Measurements from ENCODE around the gene COG6. TPM values are rescaled to one million over a fixed set of nuclear protein-coding genes. Genes with fewer than 3 reads are reported as not detected.

COG6 gene
- total RNA-seq, 4 donors from 2014 or later, result 14.8 to 28.2 (median 22.9) TPM

GRCh38 chr13:39767791-39768517 is 112.5 kb downstream of the COG6 start:
- H3K4me3 ChIP-seq, result no peak overlapping the region

GRCh38 chr13:39768962-39769361 is 113.5 kb downstream of the COG6 start:
- no peak for TF ChIP-seq CTCF (IDR thresholded peaks at IDR 0.05)
- TF ChIP-seq POLR2A (IDR thresholded peaks at IDR 0.05), result no peak
- no peak for TF ChIP-seq EP300 (IDR thresholded peaks at IDR 0.05)
- no peak for TF ChIP-seq POLR2AphosphoS5 (IDR thresholded peaks at IDR 0.05)
- no peaks in the 10 kb centered on the region for H3K36me3 ChIP-seq
- no peaks in the 10 kb centered on the region for H3K9me3 ChIP-seq
- peaks cover 29% of the 10 kb centered on the region for H3K4me1 ChIP-seq
- H3K27me3 ChIP-seq, result no peaks in the 10 kb centered on the region
- H3K27ac ChIP-seq, result no peak overlapping the region
- DNase-seq (ENCODE audit: low spot score in 2 of 2), result no peak
- H3K4me3 ChIP-seq, result no peak overlapping the region

More at GRCh38 chr13:39767791-39768517, 112.5 kb downstream of the COG6 start:
- Histone ChIP-seq H3K27me3 (no peaks in the 10 kb centered on the region), H3K9me3 (no peaks in the 10 kb centered on the region), H3K36me3 (no peaks in the 10 kb centered on the region), H3K27ac (no peak overlapping the region), H3K4me1 (peaks cover 29% of the 10 kb centered on the region)
- no peak for DNase-seq (ENCODE audit: low spot score in 2 of 2)
- TF ChIP-seq POLR2A (IDR thresholded peaks at IDR 0.05) (no peak), POLR2AphosphoS5 (IDR thresholded peaks at IDR 0.05) (no peak), EP300 (IDR thresholded peaks at IDR 0.05) (no peak), CTCF (IDR thresholded peaks at IDR 0.05) (no peak)
- WGBS, result 46% methylated on average over 3 of the region's 3 CpGs

- Histone ChIP-seq H3K27me3 (no peaks in the 10 kb centered on the region), H3K36me3 (no peaks in the 10 kb centered on the region), H3K4me1 (peaks cover 23% of the 10 kb centered on the region), H3K27ac (no peak overlapping the region), H3K4me3 (no peak overlapping the region), H3K9me3 (no peaks in the 10 kb centered on the region)
- WGBS, result 83% methylated on average over 9 of the region's 9 CpGs
- no peak for DNase-seq (ENCODE audit: low spot score in 2 of 2)
- TF ChIP-seq POLR2AphosphoS5 (IDR thresholded peaks at IDR 0.05) (no peak), POLR2A (IDR thresholded peaks at IDR 0.05) (no peak), EP300 (IDR thresholded peaks at IDR 0.05) (no peak), CTCF (IDR thresholded peaks at IDR 0.05) (no peak)
These were observed 115.0 kb downstream of the COG6 start for GRCh38 chr13:39770221-39771090.

GRCh38 chr13:39773833-39774232 is 118.4 kb downstream of the COG6 start:
- H3K27ac ChIP-seq, result no peak overlapping the region
- no peaks in the 10 kb centered on the region for H3K9me3 ChIP-seq
- TF ChIP-seq POLR2AphosphoS5 (IDR thresholded peaks at IDR 0.05) (no peak), EP300 (IDR thresholded peaks at IDR 0.05) (no peak), CTCF (IDR thresholded peaks at IDR 0.05) (no peak), POLR2A (IDR thresholded peaks at IDR 0.05) (no peak)
- H3K27me3 ChIP-seq, result no peaks in the 10 kb centered on the region
- no peaks in the 10 kb centered on the region for H3K4me1 ChIP-seq
- DNase-seq (ENCODE audit: low spot score in 2 of 2), result no peak
- no peak overlapping the region for H3K4me3 ChIP-seq
- no peaks in the 10 kb centered on the region for H3K36me3 ChIP-seq
- WGBS, result 82% methylated on average over 4 of the region's 4 CpGs

GRCh38 chr13:39776439-39776838 is 121.0 kb downstream of the COG6 start:
- Histone ChIP-seq H3K4me3 (no peak overlapping the region), H3K27ac (no peak overlapping the region), H3K27me3 (no peaks in the 10 kb centered on the region), H3K4me1 (no peaks in the 10 kb centered on the region), H3K9me3 (no peaks in the 10 kb centered on the region), H3K36me3 (no peaks in the 10 kb centered on the region)
- no peak for DNase-seq (ENCODE audit: low spot score in 2 of 2)
- TF ChIP-seq POLR2A (IDR thresholded peaks at IDR 0.05), result no peak
- TF ChIP-seq POLR2AphosphoS5 (IDR thresholded peaks at IDR 0.05), result no peak
- TF ChIP-seq CTCF (IDR thresholded peaks at IDR 0.05), result no peak
- no peak for TF ChIP-seq EP300 (IDR thresholded peaks at IDR 0.05)
- 80% methylated on average over 3 of the region's 3 CpGs for WGBS

Measured in suprapubic skin (tissue), 4 donors.